ENCODE measurements around the gene MYO10.

Gene MYO10

GRCh38 chr5:16894236-16895057, 41.6 kb downstream of the MYO10 start:
- no peak overlapping the region for H3K27ac ChIP-seq (ENCODE audit: low read length)

GRCh38 chr5:16891033-16891432, 45.1 kb downstream of the MYO10 start:
- no peaks in the 10 kb centered on the region for H3K9me3 ChIP-seq (ENCODE audit: insufficient read depth, low read length)
- peaks cover 7% of the 10 kb centered on the region for H3K4me1 ChIP-seq (ENCODE audit: low read length)
- H2AFZ ChIP-seq (ENCODE audit: low read depth, low read length) = no peak overlapping the region
- H3K9ac ChIP-seq (ENCODE audit: low read length) = no peak overlapping the region
- no peak overlapping the region for H3K4me3 ChIP-seq (ENCODE audit: low read length)
- H3K79me2 ChIP-seq (ENCODE audit: low read length) = no peaks in the 10 kb centered on the region
- no peak for TF ChIP-seq CTCF (IDR thresholded peaks at IDR 0.05; ENCODE audit: low read depth, low read length)
- no peak for TF ChIP-seq EZH2phosphoT487 (IDR thresholded peaks at IDR 0.05; ENCODE audit: low read depth)
- no peak overlapping the region for H3K4me2 ChIP-seq (ENCODE audit: low read length)
- no peaks in the 10 kb centered on the region for H3K27me3 ChIP-seq (ENCODE audit: low read depth, low read length)
- no peaks in the 10 kb centered on the region for H3K36me3 ChIP-seq (replicated peaks; ENCODE audit: low read depth, low read length)
- H4K20me1 ChIP-seq (ENCODE audit: insufficient read depth, low read length) = no peaks in the 10 kb centered on the region
- H3K27ac ChIP-seq (ENCODE audit: low read length) = no peak overlapping the region

More at GRCh38 chr5:16894236-16895057, 41.6 kb downstream of the MYO10 start:
- Histone ChIP-seq H3K4me3 (ENCODE audit: low read length) (no peak overlapping the region), H2AFZ (ENCODE audit: low read depth, low read length) (no peak overlapping the region), H3K36me3 (replicated peaks; ENCODE audit: low read depth, low read length) (no peaks in the 10 kb centered on the region), H3K9ac (ENCODE audit: low read length) (no peak overlapping the region), H3K9me3 (ENCODE audit: insufficient read depth, low read length) (no peaks in the 10 kb centered on the region), H3K4me1 (ENCODE audit: low read length) (peaks cover 7% of the 10 kb centered on the region), H4K20me1 (ENCODE audit: insufficient read depth, low read length) (no peaks in the 10 kb centered on the region), H3K79me2 (ENCODE audit: low read length) (no peaks in the 10 kb centered on the region), H3K4me2 (ENCODE audit: low read length) (no peak overlapping the region), H3K27me3 (ENCODE audit: low read depth, low read length) (no peaks in the 10 kb centered on the region)
- no peak for TF ChIP-seq EZH2phosphoT487 (IDR thresholded peaks at IDR 0.05; ENCODE audit: low read depth)
- TF ChIP-seq CTCF (IDR thresholded peaks at IDR 0.05; ENCODE audit: low read depth, low read length) = no peak

- H2AFZ ChIP-seq (ENCODE audit: low read depth, low read length) = no peak overlapping the region
- no peak overlapping the region for H3K4me2 ChIP-seq (ENCODE audit: low read length)
- no peak overlapping the region for H3K27ac ChIP-seq (ENCODE audit: low read length)
Observed at GRCh38 chr5:16889972-16890519, 46.0 kb downstream of the MYO10 start.

More at GRCh38 chr5:16889972-16890519, 46.0 kb downstream of the MYO10 start:
- no peaks in the 10 kb centered on the region for H3K27me3 ChIP-seq (ENCODE audit: low read depth, low read length)
- no peak for TF ChIP-seq CTCF (IDR thresholded peaks at IDR 0.05; ENCODE audit: low read depth, low read length)
- TF ChIP-seq EZH2phosphoT487 (IDR thresholded peaks at IDR 0.05; ENCODE audit: low read depth) = no peak
- H3K4me1 ChIP-seq (ENCODE audit: low read length) = peaks cover 7% of the 10 kb centered on the region
- no peak overlapping the region for H3K4me3 ChIP-seq (ENCODE audit: low read length)
- H3K9ac ChIP-seq (ENCODE audit: low read length) = no peak overlapping the region
- no peaks in the 10 kb centered on the region for H3K36me3 ChIP-seq (replicated peaks; ENCODE audit: low read depth, low read length)
- H3K79me2 ChIP-seq (ENCODE audit: low read length) = no peaks in the 10 kb centered on the region
- no peaks in the 10 kb centered on the region for H4K20me1 ChIP-seq (ENCODE audit: insufficient read depth, low read length)
- no peaks in the 10 kb centered on the region for H3K9me3 ChIP-seq (ENCODE audit: insufficient read depth, low read length)

All from OCI-LY3 (cell line).